ENCODE measurements around the gene SATB2.

- TF ChIP-seq CTCF (IDR thresholded peaks at IDR 0.05) (no peak), POLR2A (IDR thresholded peaks at IDR 0.05) (no peak)
Observed at GRCh38 chr2:199219551-199219950, 238.2 kb downstream of the SATB2 start.

Measured in right lobe of liver (tissue), 4 donors.